ENCODE results near the gene PSMD12. TPM values are rescaled to one million over a fixed set of nuclear protein-coding genes. Genes with fewer than 3 reads are reported as not detected.

PSMD12 gene
- polyA plus RNA-seq, 1 of the 3 experiments (the other 2 are of a cell fraction) = 31.4 TPM

DNA sequence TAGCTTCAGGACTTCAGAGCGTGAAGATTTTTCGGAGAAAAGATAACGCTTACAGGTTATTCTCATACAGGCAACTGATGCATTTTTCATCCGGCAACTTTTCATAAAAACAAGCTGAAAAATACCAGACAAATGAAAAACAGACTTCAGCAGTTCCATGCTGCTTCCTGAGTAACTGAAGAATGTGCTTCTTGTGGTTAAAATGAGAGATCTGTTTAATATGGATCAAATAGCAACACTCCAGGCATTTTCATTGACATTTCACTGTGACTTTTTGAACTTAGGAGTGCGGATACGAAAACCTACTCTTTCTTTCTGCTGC is 10.0 kb upstream of the PSMD12 start:
- H3K27me3 ChIP-seq (ENCODE audit: insufficient read depth) = no peaks in the 10 kb centered on the region
- H2AFZ ChIP-seq (ENCODE audit: low read depth) = peak overlapping the region; percentile 69
- peak overlapping the region; percentile 74 to 95 for H3K4me3 ChIP-seq (ENCODE audit: low read depth in 2 of 2, low read length in 1 of 2)
- H3F3A ChIP-seq (replicated peaks; ENCODE audit: insufficient read depth) = peaks cover 22% of the 10 kb centered on the region
- POLR2A ChIA-PET = interaction anchor here (1.6 to 2.5 kb wide), 2 partner anchors 11 to 341 kb away, joined by 4 to 6 read pairs; partner anchors contain the start of gene NOL11
- 13% methylated on average over 6 of the region's 6 CpGs for WGBS (ENCODE audit: low lambda C conversion rate)
- TF ChIP-seq, protein P1, sequence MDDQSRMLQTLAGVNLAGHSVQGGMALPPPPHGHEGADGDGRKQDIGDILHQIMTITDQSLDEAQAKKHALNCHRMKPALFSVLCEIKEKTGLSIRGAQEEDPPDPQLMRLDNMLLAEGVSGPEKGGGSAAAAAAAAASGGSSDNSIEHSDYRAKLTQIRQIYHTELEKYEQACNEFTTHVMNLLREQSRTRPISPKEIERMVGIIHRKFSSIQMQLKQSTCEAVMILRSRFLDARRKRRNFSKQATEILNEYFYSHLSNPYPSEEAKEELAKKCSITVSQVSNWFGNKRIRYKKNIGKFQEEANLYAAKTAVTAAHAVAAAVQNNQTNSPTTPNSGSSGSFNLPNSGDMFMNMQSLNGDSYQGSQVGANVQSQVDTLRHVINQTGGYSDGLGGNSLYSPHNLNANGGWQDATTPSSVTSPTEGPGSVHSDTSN (IDR thresholded peaks at IDR 0.05) = peak; percentile 90
- TF ChIP-seq, protein P2, sequence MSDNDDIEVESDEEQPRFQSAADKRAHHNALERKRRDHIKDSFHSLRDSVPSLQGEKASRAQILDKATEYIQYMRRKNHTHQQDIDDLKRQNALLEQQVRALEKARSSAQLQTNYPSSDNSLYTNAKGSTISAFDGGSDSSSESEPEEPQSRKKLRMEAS (IDR thresholded peaks at IDR 0.05; ENCODE audit: low read depth) = peak; percentile 68; the same call in 1 of the 2 replicates
- TF ChIP-seq SIN3A (IDR thresholded peaks at IDR 0.05; ENCODE audit: borderline replicate concordance, low read depth, low read length) (peak; percentile 83; the same call in 1 of the 2 replicates), RXRA (IDR thresholded peaks at IDR 0.05; ENCODE audit: borderline replicate concordance, low read depth) (peak; percentile 89), JUND (IDR thresholded peaks at IDR 0.05) (peak; percentile 64; the same call in 1 of the 2 replicates), ELF1 (IDR thresholded peaks at IDR 0.05) (no peak), NFIC (IDR thresholded peaks at IDR 0.05; ENCODE audit: borderline replicate concordance) (peak; percentile 63; the same call in 1 of the 2 replicates), CHD2 (IDR thresholded peaks at IDR 0.05; ENCODE audit: low read length, partially characterized antibody) (no peak), FOSL2 (IDR thresholded peaks at IDR 0.05; ENCODE audit: borderline replicate concordance, low read depth) (peak; percentile 45; the same call in 1 of the 2 replicates), EP300 (IDR thresholded peaks at IDR 0.05; ENCODE audit: borderline replicate concordance in 1 of 2, low read depth in 1 of 2, low read length in 1 of 2) (peak; percentile 64 to 84), TEAD4 (IDR thresholded peaks at IDR 0.05; ENCODE audit: borderline replicate concordance, insufficient read depth) (peak; percentile 89), FOXM1 (IDR thresholded peaks at IDR 0.05; ENCODE audit: low read depth) (peak; percentile 84), TAF1 (IDR thresholded peaks at IDR 0.05; ENCODE audit: borderline replicate concordance, low read depth, low read length) (peak; percentile 41; the same call in 1 of the 2 replicates), MEF2A (IDR thresholded peaks at IDR 0.05; ENCODE audit: borderline replicate concordance, low read depth) (no peak), RAD21 (IDR thresholded peaks at IDR 0.05; ENCODE audit: low read length) (no peak), GABPA (IDR thresholded peaks at IDR 0.05; ENCODE audit: low read depth) (no peak), FOXJ3 (CRISPR knock-in tag; IDR thresholded peaks at IDR 0.05) (no peak), TCF12 (IDR thresholded peaks at IDR 0.05) (peak; percentile 99), GATA2 (CRISPR knock-in tag; IDR thresholded peaks at IDR 0.05) (no peak), RCOR1 (IDR thresholded peaks at IDR 0.05; ENCODE audit: low read length) (peak; percentile 40; the same call in 1 of the 2 replicates), POLR2AphosphoS5 (IDR thresholded peaks at IDR 0.05; ENCODE audit: low read depth, low read length) (peak; percentile 87; the same call in 1 of the 2 replicates)
- TF ChIP-seq, protein P3, sequence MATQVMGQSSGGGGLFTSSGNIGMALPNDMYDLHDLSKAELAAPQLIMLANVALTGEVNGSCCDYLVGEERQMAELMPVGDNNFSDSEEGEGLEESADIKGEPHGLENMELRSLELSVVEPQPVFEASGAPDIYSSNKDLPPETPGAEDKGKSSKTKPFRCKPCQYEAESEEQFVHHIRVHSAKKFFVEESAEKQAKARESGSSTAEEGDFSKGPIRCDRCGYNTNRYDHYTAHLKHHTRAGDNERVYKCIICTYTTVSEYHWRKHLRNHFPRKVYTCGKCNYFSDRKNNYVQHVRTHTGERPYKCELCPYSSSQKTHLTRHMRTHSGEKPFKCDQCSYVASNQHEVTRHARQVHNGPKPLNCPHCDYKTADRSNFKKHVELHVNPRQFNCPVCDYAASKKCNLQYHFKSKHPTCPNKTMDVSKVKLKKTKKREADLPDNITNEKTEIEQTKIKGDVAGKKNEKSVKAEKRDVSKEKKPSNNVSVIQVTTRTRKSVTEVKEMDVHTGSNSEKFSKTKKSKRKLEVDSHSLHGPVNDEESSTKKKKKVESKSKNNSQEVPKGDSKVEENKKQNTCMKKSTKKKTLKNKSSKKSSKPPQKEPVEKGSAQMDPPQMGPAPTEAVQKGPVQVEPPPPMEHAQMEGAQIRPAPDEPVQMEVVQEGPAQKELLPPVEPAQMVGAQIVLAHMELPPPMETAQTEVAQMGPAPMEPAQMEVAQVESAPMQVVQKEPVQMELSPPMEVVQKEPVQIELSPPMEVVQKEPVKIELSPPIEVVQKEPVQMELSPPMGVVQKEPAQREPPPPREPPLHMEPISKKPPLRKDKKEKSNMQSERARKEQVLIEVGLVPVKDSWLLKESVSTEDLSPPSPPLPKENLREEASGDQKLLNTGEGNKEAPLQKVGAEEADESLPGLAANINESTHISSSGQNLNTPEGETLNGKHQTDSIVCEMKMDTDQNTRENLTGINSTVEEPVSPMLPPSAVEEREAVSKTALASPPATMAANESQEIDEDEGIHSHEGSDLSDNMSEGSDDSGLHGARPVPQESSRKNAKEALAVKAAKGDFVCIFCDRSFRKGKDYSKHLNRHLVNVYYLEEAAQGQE (IDR thresholded peaks at IDR 0.05; ENCODE audit: low read depth, low read length) = 0 out of 2 replicates have a peak, but pooled peaks have one; percentile 26
- peak overlapping the region; percentile 97 to 98 for H3K27ac ChIP-seq (ENCODE audit: low read depth in 2 of 2, low read length in 1 of 2)
- H3K4me2 ChIP-seq = peak overlapping the region; percentile 97
- H3K79me2 ChIP-seq (ENCODE audit: insufficient read depth) = peaks cover 26% of the 10 kb centered on the region
- H3K36me3 ChIP-seq (replicated peaks in 1 of 2; ENCODE audit: control insufficient read depth in 1 of 2, insufficient read depth in 2 of 2, low read length in 1 of 2) = no peaks in the 10 kb centered on the region
- no peaks in the 10 kb centered on the region for H4K20me1 ChIP-seq (ENCODE audit: insufficient read depth)
- H3K9ac ChIP-seq = peak overlapping the region; percentile 85
- peaks cover 16 to 21% of the 10 kb centered on the region in 2 experiments; a peak in 3 of 4 replicates for H3K4me1 ChIP-seq (ENCODE audit: control insufficient read depth in 1 of 2, insufficient read depth in 2 of 2, low read depth in 1 of 2, low read length in 1 of 2)
- H3K9me2 ChIP-seq = no peaks in the 10 kb centered on the region
- CTCF ChIA-PET = interaction anchor here (0.8 to 10.1 kb wide), 17 partner anchors 12 to 341 kb away, joined by 3 to 284 read pairs (median 24); partner anchors contain the start of genes NOL11 and PSMD12
- DNase-seq = no peak
- no peaks in the 10 kb centered on the region for H3K9me3 ChIP-seq

Measured in SK-N-SH (cell line).